ENCODE results near the gene RGS16. TPM values are rescaled to one million over a fixed set of nuclear protein-coding genes. Genes with fewer than 3 reads are reported as not detected.

Gene RGS16
- total and polyA plus RNA-seq, 2 donors (not counting 1 experiment from before 2014, with no cell fraction given), result 3.3 to 11.4 TPM

GRCh38 chr1:182620924-182621585, 16.9 kb upstream of the RGS16 start:
- no peak overlapping the region for H3K4me3 Mint-ChIP-seq
- no peaks in the 10 kb centered on the region for H3K27me3 ChIP-seq (replicated peaks in 1 of 4; ENCODE audit: control extremely low read depth in 1 of 4, control insufficient read depth in 3 of 4, insufficient read depth in 4 of 4, low read length in 3 of 4)
- no peak overlapping the region for H2AFZ ChIP-seq (ENCODE audit: insufficient read depth, low read depth, low read length, poor library complexity, severe bottlenecking)
- DNase-seq (no peak), ATAC-seq (ENCODE audit: low read depth) (no peak)
- intact Hi-C loops (cut with micrococcal nuclease), result no loop called here
- no peaks in the 10 kb centered on the region for H3K27me3 Mint-ChIP-seq
- CTCF ChIA-PET, result interaction anchor here (1.0 to 4.4 kb wide), 4 partner anchors 13 to 162 kb away, joined by 3 to 19 read pairs (median 4); no protein-coding TSS in a partner anchor
- no peak for TF ChIP-seq CTCF (IDR thresholded peaks at IDR 0.05)
- no peak for TF ChIP-seq EZH2 (IDR thresholded peaks at IDR 0.05; ENCODE audit: borderline replicate concordance, insufficient read depth, low read depth, low read length, poor library complexity, severe bottlenecking)
- H3K36me3 ChIP-seq (replicated peaks in 1 of 2; ENCODE audit: control extremely low read depth in 1 of 2, control insufficient read depth in 1 of 2, extremely low read depth in 1 of 2, insufficient read depth in 2 of 2, low read length in 1 of 2), result no peaks in the 10 kb centered on the region
- no peak overlapping the region for H3K27ac Mint-ChIP-seq
- POLR2A ChIA-PET, result no interaction called here
- peaks cover 32 to 38% of the 10 kb centered on the region in 2 donors for H3K4me1 ChIP-seq (ENCODE audit: control insufficient read depth in 2 of 2, insufficient read depth in 2 of 2, low read length in 2 of 2)
- no peak overlapping the region for H3K9ac ChIP-seq (ENCODE audit: low read length)
- no peak overlapping the region for H3K27ac ChIP-seq (ENCODE audit: low read length in 2 of 2)
- H3K4me3 ChIP-seq (ENCODE audit: control extremely low read depth in 1 of 5, extremely low read depth in 1 of 5, insufficient read depth in 1 of 5, low read depth in 2 of 5, low read length in 4 of 5), result no peak overlapping the region
- peaks cover 3% of the 10 kb centered on the region for H3K9me3 Mint-ChIP-seq (ENCODE audit: insufficient read depth)
- H3K4me2 ChIP-seq (replicated peaks; ENCODE audit: low read depth, low read length, poor library complexity, severe bottlenecking), result no peak overlapping the region
- H3K4me1 Mint-ChIP-seq, result peaks cover 49% of the 10 kb centered on the region
- no peaks in the 10 kb centered on the region for H3K9me3 ChIP-seq (ENCODE audit: control extremely low read depth in 1 of 3, control insufficient read depth in 2 of 3, insufficient read depth in 1 of 3, low read length in 2 of 3)
- H4K20me1 ChIP-seq (ENCODE audit: control insufficient read depth, insufficient read depth, low read length, poor library complexity, severe bottlenecking), result no peaks in the 10 kb centered on the region
- no peaks in the 10 kb centered on the region for H3K79me2 ChIP-seq (ENCODE audit: control insufficient read depth, insufficient read depth, low read length)

GRCh38 chr1:182617734-182618351, 13.7 kb upstream of the RGS16 start:
- H3K27ac ChIP-seq (ENCODE audit: low read length in 2 of 2), result no peak overlapping the region
- H3K9me3 Mint-ChIP-seq (ENCODE audit: insufficient read depth), result peaks cover 3% of the 10 kb centered on the region
- intact Hi-C loops (cut with micrococcal nuclease), result loop anchor here (5.0 kb wide), 1 partner anchor 169 kb away; the partner anchor contains the start of gene NPL
- H3K27me3 Mint-ChIP-seq, result peaks cover 3% of the 10 kb centered on the region
- no peak overlapping the region for H3K4me3 Mint-ChIP-seq
- H3K4me1 Mint-ChIP-seq, result peaks cover 44% of the 10 kb centered on the region
- peaks cover 2 to 20% (median 6%) of the 10 kb centered on the region in 4 experiments for H3K27me3 ChIP-seq (replicated peaks in 1 of 4; ENCODE audit: control extremely low read depth in 1 of 4, control insufficient read depth in 3 of 4, insufficient read depth in 4 of 4, low read length in 3 of 4)
- H3K9ac ChIP-seq (ENCODE audit: low read length), result no peak overlapping the region
- H4K20me1 ChIP-seq (ENCODE audit: control insufficient read depth, insufficient read depth, low read length, poor library complexity, severe bottlenecking), result no peaks in the 10 kb centered on the region
- H3K4me2 ChIP-seq (replicated peaks; ENCODE audit: low read depth, low read length, poor library complexity, severe bottlenecking), result no peak overlapping the region
- DNase-seq (no peak), ATAC-seq (ENCODE audit: low read depth) (no peak)
- ChIA-PET POLR2A (interaction anchor here (1.7 kb wide), 1 partner anchor 11 kb away, joined by 5 read pairs; no protein-coding TSS in a partner anchor), CTCF (interaction anchor here (1.0 to 1.4 kb wide), 2 partner anchors 16 to 19 kb away, joined by 3 to 6 read pairs; no protein-coding TSS in a partner anchor)
- WGBS (ENCODE audit: insufficient coverage), result 81% methylated on average over 3 of the region's 6 CpGs
- H3K4me1 ChIP-seq (ENCODE audit: control insufficient read depth in 2 of 2, insufficient read depth in 2 of 2, low read length in 2 of 2), result peaks cover 36 to 40% of the 10 kb centered on the region in 2 donors
- H3K27ac Mint-ChIP-seq, result no peak overlapping the region
- no peaks in the 10 kb centered on the region for H3K79me2 ChIP-seq (ENCODE audit: control insufficient read depth, insufficient read depth, low read length)
- no peaks in the 10 kb centered on the region for H3K9me3 ChIP-seq (ENCODE audit: control extremely low read depth in 1 of 3, control insufficient read depth in 2 of 3, insufficient read depth in 1 of 3, low read length in 2 of 3)
- TF ChIP-seq CTCF (IDR thresholded peaks at IDR 0.05) (no peak), EZH2 (IDR thresholded peaks at IDR 0.05; ENCODE audit: borderline replicate concordance, insufficient read depth, low read depth, low read length, poor library complexity, severe bottlenecking) (no peak)
- H3K36me3 ChIP-seq (replicated peaks in 1 of 2; ENCODE audit: control extremely low read depth in 1 of 2, control insufficient read depth in 1 of 2, extremely low read depth in 1 of 2, insufficient read depth in 2 of 2, low read length in 1 of 2), result no peaks in the 10 kb centered on the region
- no peak overlapping the region for H3K4me3 ChIP-seq (ENCODE audit: control extremely low read depth in 1 of 5, extremely low read depth in 1 of 5, insufficient read depth in 1 of 5, low read depth in 2 of 5, low read length in 4 of 5)
- no peak overlapping the region for H2AFZ ChIP-seq (ENCODE audit: insufficient read depth, low read depth, low read length, poor library complexity, severe bottlenecking)
